Measurements from ENCODE around the gene IQSEC3.
"Not testable (repeated sequence)": the region's sequence is repeated elsewhere in the genome, so short reads cannot be mapped to it uniquely, and the experiment has no call there.

- TF ChIP-seq GABPA (IDR thresholded peaks at IDR 0.05; ENCODE audit: low read depth); POLR2A (IDR thresholded peaks at IDR 0.05; ENCODE audit: low read depth, low read length); ZNF274 (IDR thresholded peaks at IDR 0.05; ENCODE audit: insufficient read depth, insufficient read length); MYC (IDR thresholded peaks at IDR 0.05; ENCODE audit: insufficient read depth, insufficient read length, insufficient replicate concordance, low read length, severe bottlenecking); SUZ12 (IDR thresholded peaks at IDR 0.05; ENCODE audit: unreplicated experiment); CEBPB (IDR thresholded peaks at IDR 0.05; ENCODE audit: borderline replicate concordance in 1 of 2, low read depth in 2 of 2, low read length in 2 of 2); HCFC1 (IDR thresholded peaks at IDR 0.05; ENCODE audit: low read length); PML (IDR thresholded peaks at IDR 0.05; ENCODE audit: low read length); RBBP5 (conservative IDR thresholded peaks at IDR 0.05); CTCF (IDR thresholded peaks at IDR 0.05 in 2 of 3, conservative IDR thresholded peaks at IDR 0.05 in 1 of 3; ENCODE audit: control insufficient read depth in 2 of 3, extremely low read depth in 1 of 3, insufficient read depth in 1 of 3, low read depth in 3 of 3, low read length in 3 of 3); ATF3 (IDR thresholded peaks at IDR 0.05; ENCODE audit: borderline replicate concordance, extremely low read depth, low read depth, low read length); STAT1 (conservative IDR thresholded peaks at IDR 0.05); MTA3 (IDR thresholded peaks at IDR 0.05; ENCODE audit: borderline replicate concordance, low read length): not testable (repeated sequence)
Measured at GRCh38 chr12:46542-46941, 20.0 kb upstream of the IQSEC3 start.
